Heart left ventricle (tissue), 13 donors: Measurements from ENCODE around the gene HLA-DMA.

Experiments
- POLR2A ChIP-seq, 2 donors: fragments of 450-650 bp; IDR thresholded peaks; one replicate each; pipeline ENCODE4 v1.6.1; 2017; ENCODE audit warnings: antibody characterized with exemption in 2 of 2, mild to moderate bottlenecking in 2 of 2, moderate library complexity in 2 of 2
- TF ChIP-seq, protein P1 (sequence below), 12 donors: fragments of 200-600 bp; sonication (generic) in 4 of 12; IDR thresholded peaks; one replicate each; pipeline versions ENCODE4 v1.5.0 to v1.8.0; 2018 to 2022; ENCODE audit warnings: antibody characterized with exemption in 12 of 12, mild to moderate bottlenecking in 5 of 12
- donor health status: ischemic (EF 13 %, LVEDD 7.1; RV severe dilation, severe dysfunction).
- donor health status: DM: no; HTN: yes; CAD: no.
- donor health status: DM: no; HTN: no; CAD: no.
- donor health status: ischemic (EF 25% LVEDD 6.9; RV normal size, moderate dysfunction).
- donor health status: ischemic (EF 25% LVEDD 5.7; RV mildly dilated, moderate dysfunction).
- donor health status: ischemic (EF 35%, LVEDD 5.7; RV mildly dilated, moderate dysfunction).
- donor health status: nonischemic (EF 11% LVEDD 7.7; RV severe dilation, severe dysfunction).
- donor health status: DM: yes; HTN: yes; CAD: no.
- donor health status: PGD.
- donor health status: ischemic (EF 29% LVEDD 5.4; RV normal size, mild dysfunction).
- donor health status: nonischemic (EF 23%, LVEDD 6.1; RV moderate dilation, normal function).

DNA sequence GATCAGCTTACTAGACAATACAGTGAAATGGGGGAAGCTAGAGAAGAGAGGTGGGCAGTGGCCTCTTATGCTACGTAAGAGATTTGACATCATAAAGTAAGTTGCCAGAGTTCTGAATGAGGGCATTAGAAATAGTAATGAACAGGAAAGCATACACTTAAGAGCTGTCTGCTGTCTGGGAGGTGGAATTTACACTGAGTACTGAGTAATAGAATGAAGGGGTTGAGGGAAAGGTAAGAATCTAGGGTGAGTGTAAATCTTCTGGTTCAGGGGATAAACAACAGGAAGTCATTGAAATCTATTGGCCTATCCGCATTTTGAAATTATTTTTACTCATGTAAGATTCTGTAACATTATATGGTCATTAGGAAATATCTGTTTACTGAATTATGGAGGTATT, 47.8 kb downstream of the HLA-DMA start:
- TF ChIP-seq, protein P1, sequence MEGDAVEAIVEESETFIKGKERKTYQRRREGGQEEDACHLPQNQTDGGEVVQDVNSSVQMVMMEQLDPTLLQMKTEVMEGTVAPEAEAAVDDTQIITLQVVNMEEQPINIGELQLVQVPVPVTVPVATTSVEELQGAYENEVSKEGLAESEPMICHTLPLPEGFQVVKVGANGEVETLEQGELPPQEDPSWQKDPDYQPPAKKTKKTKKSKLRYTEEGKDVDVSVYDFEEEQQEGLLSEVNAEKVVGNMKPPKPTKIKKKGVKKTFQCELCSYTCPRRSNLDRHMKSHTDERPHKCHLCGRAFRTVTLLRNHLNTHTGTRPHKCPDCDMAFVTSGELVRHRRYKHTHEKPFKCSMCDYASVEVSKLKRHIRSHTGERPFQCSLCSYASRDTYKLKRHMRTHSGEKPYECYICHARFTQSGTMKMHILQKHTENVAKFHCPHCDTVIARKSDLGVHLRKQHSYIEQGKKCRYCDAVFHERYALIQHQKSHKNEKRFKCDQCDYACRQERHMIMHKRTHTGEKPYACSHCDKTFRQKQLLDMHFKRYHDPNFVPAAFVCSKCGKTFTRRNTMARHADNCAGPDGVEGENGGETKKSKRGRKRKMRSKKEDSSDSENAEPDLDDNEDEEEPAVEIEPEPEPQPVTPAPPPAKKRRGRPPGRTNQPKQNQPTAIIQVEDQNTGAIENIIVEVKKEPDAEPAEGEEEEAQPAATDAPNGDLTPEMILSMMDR (IDR thresholded peaks at IDR 0.05), result no peak
- no peak for TF ChIP-seq POLR2A (IDR thresholded peaks at IDR 0.05)
